ENCODE data around the gene MIA2. TPM values are rescaled to one million over a fixed set of nuclear protein-coding genes. Genes with fewer than 3 reads are reported as not detected.

Gene MIA2
- total RNA-seq, 1 experiment from 2014 or later, result 15.0 TPM

DNA sequence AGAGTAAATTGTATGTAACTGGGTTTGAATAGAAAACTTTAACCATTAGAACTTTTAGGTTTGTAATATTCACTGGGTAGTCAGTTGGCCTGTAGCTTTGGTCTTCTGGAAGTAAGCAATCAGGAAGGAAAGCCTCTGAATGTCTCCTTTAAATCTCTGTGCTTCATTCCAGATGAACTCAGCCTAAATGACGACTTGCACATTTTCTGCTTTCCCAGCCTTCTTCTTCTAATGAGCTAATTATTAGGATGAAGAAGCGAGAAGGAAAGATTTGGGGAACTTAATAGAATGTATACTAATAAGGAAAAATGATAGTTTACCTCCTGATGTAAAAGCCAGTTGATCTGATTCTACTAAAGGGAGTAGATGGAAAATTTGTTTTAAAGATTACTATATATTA lies 90.4 kb downstream of the MIA2 start:
- H3K9me3 Mint-ChIP-seq, result no peaks in the 10 kb centered on the region
- Histone ChIP-seq H3K79me1 (ENCODE audit: insufficient read depth, low read depth, low read length, poor library complexity, severe bottlenecking) (no peaks in the 10 kb centered on the region), H2BK120ac (ENCODE audit: low read depth, low read length, poor library complexity, severe bottlenecking) (no peak overlapping the region), H3T11ph (ENCODE audit: low read length) (no peak overlapping the region), H3K27ac (ENCODE audit: insufficient read length, low read depth, low read length) (no peak overlapping the region), H4K20me1 (ENCODE audit: control insufficient read depth, insufficient read depth, insufficient read length) (no peaks in the 10 kb centered on the region), H3K79me2 (ENCODE audit: insufficient read depth, low read length) (no peaks in the 10 kb centered on the region), H4K91ac (ENCODE audit: insufficient read length, low read depth, low read length) (no peak overlapping the region), H3K4me1 (ENCODE audit: insufficient read depth, low read length) (no peaks in the 10 kb centered on the region), H3K14ac (ENCODE audit: insufficient read depth, low read length) (no peak overlapping the region), H2AK5ac (ENCODE audit: insufficient read length, low read length) (no peak overlapping the region), H2BK15ac (ENCODE audit: low read depth, low read length) (no peak overlapping the region), H3K18ac (ENCODE audit: insufficient read length, low read depth, low read length) (no peak overlapping the region), H3K56ac (ENCODE audit: insufficient read length, low read depth, low read length) (no peak overlapping the region), H4K5ac (ENCODE audit: insufficient read length, low read depth, low read length) (no peak overlapping the region), H3K4ac (ENCODE audit: low read depth, low read length) (no peak overlapping the region), H2BK12ac (ENCODE audit: insufficient read length, low read depth, low read length) (no peak overlapping the region), H3K9ac (ENCODE audit: extremely low read depth, insufficient read length, low read length) (no peak overlapping the region), H4K8ac (replicated peaks; ENCODE audit: insufficient read length, low read depth, low read length) (no peak overlapping the region), H3K27me3 (ENCODE audit: insufficient read depth, low read length) (no peaks in the 10 kb centered on the region), H2AFZ (ENCODE audit: low read length) (no peak overlapping the region), H3K23ac (ENCODE audit: insufficient read length, low read depth, low read length) (no peak overlapping the region), H3K23me2 (ENCODE audit: insufficient read length, low read depth, low read length, poor library complexity, severe bottlenecking) (no peaks in the 10 kb centered on the region), H2BK20ac (ENCODE audit: low read depth, low read length, poor library complexity, severe bottlenecking) (no peak overlapping the region), H3K9me3 (ENCODE audit: control insufficient read depth, low read depth, low read length) (no peaks in the 10 kb centered on the region), H2BK5ac (ENCODE audit: insufficient read length, low read length) (no peak overlapping the region), H3K4me2 (ENCODE audit: insufficient read depth, insufficient read length, low read length) (no peak overlapping the region)
- no peak overlapping the region for H3K4me3 Mint-ChIP-seq
- no peaks in the 10 kb centered on the region for H3K27me3 Mint-ChIP-seq (ENCODE audit: low read depth)
- no peak for TF ChIP-seq CTCF (conservative IDR thresholded peaks at IDR 0.05)
- DNase-seq, result no peak
- H3K4me1 Mint-ChIP-seq, result no peaks in the 10 kb centered on the region
- H3K27ac Mint-ChIP-seq, result no peak overlapping the region
- H3K36me3 Mint-ChIP-seq (ENCODE audit: insufficient read depth in 1 of 3, low read depth in 3 of 3), result peaks cover 10 to 27% (median 26%) of the 10 kb centered on the region in 3 experiments
- no CpG with 5 or more reads among the region's 2 CpGs for WGBS (ENCODE audit: extremely low coverage, insufficient read length, low lambda C conversion rate)
